Activated naive CD8-positive, alpha-beta T cell treated with anti-CD3 and anti-CD28 coated beads for 36 hours (primary cell): ENCODE data around the gene AFG1L. TPM values are rescaled to one million over a fixed set of nuclear protein-coding genes. Genes with fewer than 3 reads are reported as not detected.
"Not testable (repeated sequence)": the region's sequence is repeated elsewhere in the genome, so short reads cannot be mapped to it uniquely, and the experiment has no call there.

ENCODE experiments used
- DNase-seq: peaks from one replicate; pipeline ENCODE4 v3.0.0; 2021
- H3K27ac Mint-ChIP-seq: one replicate; pipeline ENCODE4 v1.8.0; 2022; ENCODE audit warnings: mild to moderate bottlenecking, moderate library complexity, mixed read lengths
- H3K27me3 Mint-ChIP-seq: one replicate; pipeline ENCODE4 v1.8.0; 2022; ENCODE audit warnings: mild to moderate bottlenecking, mixed read lengths
- H3K36me3 Mint-ChIP-seq: one replicate; pipeline ENCODE4 v1.8.0; 2021; ENCODE audit warnings: mild to moderate bottlenecking, mixed read lengths
- H3K4me1 Mint-ChIP-seq: one replicate; pipeline ENCODE4 v1.8.0; 2021; ENCODE audit warnings: mixed read lengths
- H3K4me3 Mint-ChIP-seq: one replicate; pipeline ENCODE4 v1.8.0; 2022; ENCODE audit warnings: mild to moderate bottlenecking, moderate library complexity, mixed read lengths
- H3K9me3 Mint-ChIP-seq: one replicate; pipeline ENCODE4 v1.8.0; 2022; ENCODE audit warnings: mixed read lengths
- total RNA-seq, 2 experiments: library from RNA; stranded (reverse); gene quantifications; one replicate each; pipeline ENCODE4 v1.2.3, GENCODE V29; 2021

The AFG1L gene
- total RNA-seq, 2 experiments from 2014 or later, result 4.0 to 4.6 TPM

DNA sequence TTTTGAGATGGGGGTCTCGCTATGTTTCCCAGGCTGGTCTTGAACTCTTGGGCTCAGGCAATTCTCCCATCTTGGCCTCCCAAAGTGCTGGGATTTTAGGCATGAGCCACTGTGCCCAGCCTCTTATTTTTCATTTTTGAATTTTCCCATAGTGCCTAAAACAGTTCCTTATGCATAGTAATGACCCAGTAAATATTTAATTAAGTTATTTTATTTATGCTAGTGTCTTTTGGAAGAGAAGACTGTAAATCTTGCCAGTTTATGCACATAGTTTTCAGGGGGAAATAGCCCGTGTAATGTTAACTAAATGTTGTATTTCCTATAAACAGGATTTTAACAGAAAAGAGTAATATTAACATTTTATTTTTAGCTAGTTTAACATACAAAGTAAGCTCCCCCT lies 60.3 kb downstream of the AFG1L start:
- Mint-ChIP-seq H3K27me3 (no peaks in the 10 kb centered on the region), H3K4me3 (no peak overlapping the region), H3K9me3 (no peaks in the 10 kb centered on the region), H3K4me1 (peaks cover 11% of the 10 kb centered on the region), H3K27ac (no peak overlapping the region), H3K36me3 (no peaks in the 10 kb centered on the region)
- no peak for DNase-seq

GRCh38 chr6:108355890-108356289 lies 61.0 kb downstream of the AFG1L start:
- DNase-seq, result no peak
- Mint-ChIP-seq H3K27me3 (no peaks in the 10 kb centered on the region), H3K9me3 (no peaks in the 10 kb centered on the region), H3K4me1 (peaks cover 8% of the 10 kb centered on the region), H3K36me3 (no peaks in the 10 kb centered on the region), H3K27ac (no peak overlapping the region), H3K4me3 (no peak overlapping the region)

DNA sequence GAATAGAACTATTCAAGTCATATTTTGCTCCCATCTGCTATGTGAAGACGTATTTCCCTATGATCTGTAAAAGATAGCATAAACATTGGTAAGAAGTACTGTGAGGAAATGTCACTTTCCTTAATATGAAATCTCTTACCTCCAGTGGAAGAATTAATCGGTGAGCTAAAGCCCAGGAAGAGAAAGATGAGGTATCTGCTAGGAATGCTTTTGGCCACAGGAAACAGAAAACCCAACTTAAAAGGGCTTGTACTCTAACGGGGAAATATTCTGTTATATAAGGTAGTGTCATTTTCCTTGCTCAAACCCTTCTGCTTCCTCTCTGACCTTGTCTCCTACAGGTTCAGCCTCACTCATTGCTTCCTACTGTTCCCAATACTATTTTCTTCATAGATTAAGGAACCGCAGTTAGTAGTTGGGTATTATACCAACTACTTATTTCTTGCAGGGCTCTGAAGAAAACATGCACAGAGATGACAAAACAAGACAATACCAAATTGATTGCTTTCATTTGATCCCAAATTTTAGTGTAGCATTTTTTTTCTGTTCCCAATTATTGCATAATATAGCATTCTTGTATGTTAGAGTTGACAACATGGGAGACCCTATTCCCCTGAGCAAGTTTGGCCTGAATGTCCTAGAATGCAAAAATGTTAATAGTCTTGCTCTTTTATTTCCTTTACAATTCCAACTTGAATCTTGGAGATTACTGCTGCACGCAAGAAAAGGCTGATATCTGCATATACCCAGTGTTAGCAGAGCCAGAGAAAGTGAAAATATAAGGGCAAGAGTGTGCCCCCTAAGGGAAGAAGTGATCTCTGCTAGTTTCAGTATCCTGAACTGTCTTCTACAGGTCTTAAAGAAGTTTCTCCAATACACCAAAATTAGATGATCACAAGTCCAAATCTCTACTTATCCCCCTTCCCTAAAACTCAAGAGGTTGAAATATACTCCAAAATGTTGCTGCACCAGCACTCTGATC lies 65.3 kb downstream of the AFG1L start:
- DNase-seq, result no peak
- Mint-ChIP-seq H3K4me3 (no peak overlapping the region), H3K4me1 (peaks cover 7% of the 10 kb centered on the region), H3K27ac (no peak overlapping the region), H3K36me3 (no peaks in the 10 kb centered on the region), H3K27me3 (no peaks in the 10 kb centered on the region), H3K9me3 (no peaks in the 10 kb centered on the region)

DNA sequence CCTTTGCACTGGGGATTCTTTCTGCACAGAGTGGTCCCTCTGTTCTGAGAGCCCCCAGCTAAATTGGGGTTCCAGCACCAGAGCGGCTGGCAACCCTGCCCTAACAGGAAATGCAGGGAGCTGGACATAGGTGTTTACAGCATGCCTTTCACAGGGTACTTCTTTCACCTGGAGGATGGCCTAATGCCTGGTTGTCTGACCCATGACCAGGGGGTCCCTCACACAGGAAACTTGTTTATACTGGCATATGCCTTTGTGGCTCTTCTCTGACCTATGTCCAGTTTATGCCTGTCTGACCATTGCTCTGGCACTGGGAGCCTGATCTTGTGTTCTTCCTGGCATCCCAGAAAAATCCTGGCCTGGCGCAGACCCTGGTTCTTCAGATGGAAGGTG lies 66.1 kb downstream of the AFG1L start:
- Mint-ChIP-seq H3K4me1 (peaks cover 7% of the 10 kb centered on the region), H3K4me3 (no peak overlapping the region), H3K9me3 (no peaks in the 10 kb centered on the region), H3K27me3 (no peaks in the 10 kb centered on the region), H3K27ac (no peak overlapping the region), H3K36me3 (no peaks in the 10 kb centered on the region)
- no peak for DNase-seq

DNA sequence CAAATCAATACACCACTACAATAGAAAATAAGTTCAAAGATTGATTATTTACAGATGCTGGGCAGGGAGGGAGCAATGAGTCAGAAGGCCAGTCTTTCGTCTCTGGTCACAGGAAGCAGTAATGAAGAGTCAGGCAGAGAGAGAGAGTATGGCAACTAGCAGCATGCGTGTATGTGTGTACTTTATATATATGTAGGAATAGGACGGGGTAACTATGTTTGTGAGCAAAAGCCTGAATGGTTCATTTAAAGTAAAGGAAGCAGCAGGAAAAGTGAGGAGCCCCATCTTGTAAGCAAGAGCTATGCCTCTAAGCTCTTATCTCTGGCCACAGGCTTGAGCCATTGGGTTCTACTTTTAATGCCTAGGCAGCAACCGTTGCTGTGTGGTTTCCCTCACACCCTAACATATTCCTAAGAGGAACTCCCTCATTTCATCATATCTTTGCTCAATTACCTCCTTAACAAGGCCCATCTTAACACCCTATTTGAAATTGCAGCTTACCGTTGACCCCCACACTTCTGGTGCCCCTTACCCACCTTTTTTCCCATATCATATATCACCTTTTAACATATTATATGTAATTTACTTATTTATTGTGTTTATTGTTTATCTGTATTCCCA lies 66.6 kb downstream of the AFG1L start:
- DNase-seq, result no peak
- Mint-ChIP-seq H3K4me3 (no peak overlapping the region), H3K27ac (no peak overlapping the region), H3K4me1 (peaks cover 7% of the 10 kb centered on the region), H3K9me3 (no peaks in the 10 kb centered on the region), H3K36me3 (no peaks in the 10 kb centered on the region), H3K27me3 (no peaks in the 10 kb centered on the region)

- Mint-ChIP-seq H3K4me1 (peaks cover 5% of the 10 kb centered on the region), H3K27ac (no peak overlapping the region), H3K9me3 (no peaks in the 10 kb centered on the region), H3K36me3 (no peaks in the 10 kb centered on the region), H3K27me3 (no peaks in the 10 kb centered on the region), H3K4me3 (no peak overlapping the region)
- DNase-seq, result no peak
These were observed 67.6 kb downstream of the AFG1L start for GRCh38 chr6:108362455-108362854.

GRCh38 chr6:108363113-108363512 lies 68.3 kb downstream of the AFG1L start:
- Mint-ChIP-seq H3K36me3 (no peaks in the 10 kb centered on the region), H3K9me3 (no peaks in the 10 kb centered on the region), H3K4me3 (no peak overlapping the region), H3K27ac (no peak overlapping the region), H3K27me3 (no peaks in the 10 kb centered on the region), H3K4me1 (peaks cover 5% of the 10 kb centered on the region)
- DNase-seq, result no peak

GRCh38 chr6:108363889-108364313 lies 69.0 kb downstream of the AFG1L start:
- H3K27me3 Mint-ChIP-seq, result no peaks in the 10 kb centered on the region
- H3K27ac Mint-ChIP-seq, result no peak overlapping the region
- H3K9me3 Mint-ChIP-seq, result no peaks in the 10 kb centered on the region
- H3K4me1 Mint-ChIP-seq, result peaks cover 5% of the 10 kb centered on the region
- H3K4me3 Mint-ChIP-seq, result no peak overlapping the region
- peaks cover 2% of the 10 kb centered on the region for H3K36me3 Mint-ChIP-seq
- no peak for DNase-seq

- H3K4me1 Mint-ChIP-seq, result peaks cover 5% of the 10 kb centered on the region
- no peak overlapping the region for H3K4me3 Mint-ChIP-seq
- no peak overlapping the region for H3K27ac Mint-ChIP-seq
- H3K36me3 Mint-ChIP-seq, result peaks cover 3% of the 10 kb centered on the region
- H3K27me3 Mint-ChIP-seq, result no peaks in the 10 kb centered on the region
- DNase-seq, result no peak
- no peaks in the 10 kb centered on the region for H3K9me3 Mint-ChIP-seq
These were observed 69.6 kb downstream of the AFG1L start for GRCh38 chr6:108364470-108364869.

GRCh38 chr6:108365478-108365877 lies 70.6 kb downstream of the AFG1L start:
- Mint-ChIP-seq H3K9me3 (no peaks in the 10 kb centered on the region), H3K36me3 (peaks cover 3% of the 10 kb centered on the region), H3K4me3 (no peak overlapping the region), H3K27ac (no peak overlapping the region), H3K4me1 (peaks cover 2% of the 10 kb centered on the region), H3K27me3 (no peaks in the 10 kb centered on the region)
- DNase-seq, result no peak

- H3K27ac Mint-ChIP-seq, result no peak overlapping the region
These were observed 71.4 kb downstream of the AFG1L start for GRCh38 chr6:108366236-108366635.

GRCh38 chr6:108368431-108369030 lies 73.7 kb downstream of the AFG1L start:
- peaks cover 3% of the 10 kb centered on the region for H3K36me3 Mint-ChIP-seq
- H3K9me3 Mint-ChIP-seq, result no peaks in the 10 kb centered on the region
- H3K4me1 Mint-ChIP-seq, result no peaks in the 10 kb centered on the region
- H3K27ac Mint-ChIP-seq, result no peak overlapping the region
- no peak overlapping the region for H3K4me3 Mint-ChIP-seq
- DNase-seq, result no peak
- H3K27me3 Mint-ChIP-seq, result no peaks in the 10 kb centered on the region

More at GRCh38 chr6:108366236-108366635, 71.4 kb downstream of the AFG1L start:
- Mint-ChIP-seq H3K36me3 (peaks cover 3% of the 10 kb centered on the region), H3K27me3 (no peaks in the 10 kb centered on the region), H3K9me3 (no peaks in the 10 kb centered on the region), H3K4me3 (no peak overlapping the region), H3K4me1 (no peaks in the 10 kb centered on the region)
- no peak for DNase-seq

DNA sequence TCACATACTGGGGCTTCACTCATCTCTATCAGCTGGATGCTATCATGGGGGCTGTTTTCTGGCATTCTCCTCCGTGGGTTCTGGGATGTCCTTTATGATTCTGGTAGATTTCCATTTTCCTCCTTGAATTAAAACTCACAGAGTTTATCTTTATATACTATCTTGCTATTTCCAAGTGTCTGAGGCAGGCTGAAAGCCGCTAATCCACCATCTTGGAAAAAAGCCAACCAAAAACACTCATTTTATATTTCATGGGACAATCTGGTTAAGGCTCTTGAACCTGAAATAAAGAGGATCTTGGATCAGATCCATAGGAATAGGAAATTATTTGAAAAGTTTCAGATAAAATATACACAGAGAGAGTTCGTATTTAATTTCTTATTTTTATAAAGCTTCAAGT lies 86.0 kb downstream of the AFG1L start:
- no peak for DNase-seq
- H3K27ac Mint-ChIP-seq, result no peak overlapping the region
- H3K36me3 Mint-ChIP-seq, result peaks cover 21% of the 10 kb centered on the region
- H3K4me1 Mint-ChIP-seq, result no peaks in the 10 kb centered on the region
- H3K4me3 Mint-ChIP-seq, result no peak overlapping the region
- no peaks in the 10 kb centered on the region for H3K27me3 Mint-ChIP-seq
- H3K9me3 Mint-ChIP-seq, result peaks cover 7% of the 10 kb centered on the region

DNA sequence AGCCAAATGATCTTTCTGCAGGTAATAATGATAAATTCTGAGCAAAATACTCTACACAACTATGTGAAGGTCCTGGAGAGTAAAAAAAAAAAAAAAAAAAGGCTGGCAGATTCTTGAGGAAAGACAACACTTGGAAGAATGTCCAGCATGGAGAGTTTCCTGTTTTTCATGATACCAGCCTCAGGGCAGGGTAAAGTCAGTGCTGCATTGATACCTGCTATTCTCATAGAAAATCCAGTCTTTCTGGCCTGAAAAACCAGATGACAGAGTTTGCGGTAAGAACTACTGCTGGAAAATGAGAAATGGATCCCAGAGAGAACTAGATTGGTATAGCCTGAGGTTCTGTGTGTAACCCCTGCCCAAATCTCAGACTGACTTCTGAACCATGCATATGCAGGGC lies 89.1 kb downstream of the AFG1L start:
- no peaks in the 10 kb centered on the region for H3K9me3 Mint-ChIP-seq
- DNase-seq, result no peak
- H3K36me3 Mint-ChIP-seq, result peaks cover 6% of the 10 kb centered on the region
- no peak overlapping the region for H3K4me3 Mint-ChIP-seq
- no peaks in the 10 kb centered on the region for H3K4me1 Mint-ChIP-seq
- no peaks in the 10 kb centered on the region for H3K27me3 Mint-ChIP-seq
- no peak overlapping the region for H3K27ac Mint-ChIP-seq

GRCh38 chr6:108389190-108389589 lies 94.3 kb downstream of the AFG1L start:
- not testable (repeated sequence) for DNase-seq, H3K4me3 Mint-ChIP-seq, H3K4me1 Mint-ChIP-seq, H3K27ac Mint-ChIP-seq, H3K9me3 Mint-ChIP-seq, H3K27me3 Mint-ChIP-seq
- H3K36me3 Mint-ChIP-seq, result peaks cover 11% of the 10 kb centered on the region
